ENCODE measurements around the gene KAZALD1.

KAZALD1 gene

DNA sequence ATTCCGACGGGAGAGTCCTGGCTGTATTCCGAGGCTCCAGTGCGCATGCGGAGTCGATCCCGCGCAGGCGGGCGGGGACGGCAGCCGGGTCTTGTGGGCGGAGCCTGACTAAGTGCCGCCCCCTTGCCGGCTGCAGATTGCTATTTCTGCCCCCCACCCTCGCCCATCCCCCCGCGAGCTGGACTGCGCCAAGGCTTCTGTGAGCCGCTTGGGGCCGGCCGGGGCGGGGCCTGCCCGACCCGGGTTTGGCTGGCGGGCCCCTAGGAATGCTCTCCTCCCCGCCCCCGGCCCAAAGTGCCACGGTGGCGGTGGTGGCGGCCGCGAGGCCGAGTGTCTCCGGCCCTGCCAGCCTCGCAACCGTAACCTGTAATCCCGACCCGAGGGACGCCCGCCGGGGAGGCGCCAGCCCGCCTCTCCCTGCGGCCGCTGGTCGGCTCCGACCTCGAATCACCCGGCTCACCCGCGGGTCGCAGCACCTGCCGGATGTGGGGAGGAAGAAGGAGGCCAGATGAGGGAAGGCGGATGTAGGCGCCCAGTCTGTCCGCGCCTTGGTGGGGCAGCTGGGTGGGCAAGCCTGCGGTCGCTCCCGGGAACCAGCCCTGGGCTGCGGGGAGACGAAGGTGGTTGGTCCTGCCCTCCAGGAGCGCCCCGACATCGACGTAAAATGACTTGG lies 702 bp upstream of the KAZALD1 start:
- peak overlapping the region in 1 of 2 experiments; percentile 70 for H3K23ac ChIP-seq (ENCODE audit: low read length in 2 of 2)
- H3K27me3 ChIP-seq (ENCODE audit: control insufficient read depth in 1 of 2, insufficient read depth in 1 of 2, low read length in 2 of 2): peaks cover 0 to 16% of the 10 kb centered on the region in 2 experiments
- peak overlapping the region; percentile 97 for H3K9ac ChIP-seq (ENCODE audit: low read length)
- H3K9me3 ChIP-seq (ENCODE audit: control insufficient read depth, low read length): no peaks in the 10 kb centered on the region
- DNase-seq: peak; percentile 92
- H3K36me3 ChIP-seq (ENCODE audit: control insufficient read depth in 1 of 2, insufficient read depth in 2 of 2, low read depth in 1 of 2, low read length in 2 of 2): no peaks in the 10 kb centered on the region
- peak overlapping the region; percentile 96 for H3K27ac ChIP-seq (ENCODE audit: low read length, poor library complexity, severe bottlenecking)
- peak overlapping the region; percentile 100 for H2BK15ac ChIP-seq (ENCODE audit: low read depth, poor library complexity, severe bottlenecking)
- peak overlapping the region; percentile 98 for H2BK5ac ChIP-seq (ENCODE audit: low read depth, low read length, poor library complexity, severe bottlenecking)
- peak overlapping the region; percentile 97 for H2BK120ac ChIP-seq (ENCODE audit: low read depth, low read length)
- H3K14ac ChIP-seq (ENCODE audit: low read length in 2 of 2): peak overlapping the region in 1 of 2 experiments; percentile 94
- H4K8ac ChIP-seq (ENCODE audit: low read length): peak overlapping the region; percentile 99
- H3K79me1 ChIP-seq (replicated peaks; ENCODE audit: low read length, poor library complexity, severe bottlenecking): peaks cover 6% of the 10 kb centered on the region
- peak overlapping the region; percentile 80 to 90 for H3K4me3 ChIP-seq (ENCODE audit: insufficient read depth in 1 of 2, low read depth in 1 of 2, low read length in 2 of 2)
- peak overlapping the region; percentile 91 to 99 for H3K4ac ChIP-seq (ENCODE audit: low read depth in 1 of 2, low read length in 2 of 2)
- H2BK12ac ChIP-seq (ENCODE audit: low read length in 2 of 2): peak overlapping the region; percentile 29 to 83
- H2AFZ ChIP-seq (ENCODE audit: low read depth, low read length): peak overlapping the region; percentile 49
- peak overlapping the region; percentile 99 for H4K91ac ChIP-seq (ENCODE audit: low read length)
- under 1% methylated on average over 51 of the region's 67 CpGs for WGBS
- H3K4me1 ChIP-seq (ENCODE audit: control insufficient read depth, insufficient read depth, low read depth, low read length): peaks cover 29% of the 10 kb centered on the region
- peak overlapping the region; percentile 60 for H2AK5ac ChIP-seq (ENCODE audit: low read length, severe bottlenecking)
- H3K4me2 ChIP-seq (ENCODE audit: low read length, poor library complexity, severe bottlenecking): peak overlapping the region; percentile 95
- peak overlapping the region; percentile 98 to 99 for H3K18ac ChIP-seq (ENCODE audit: low read depth in 1 of 2, low read length in 2 of 2)

DNA sequence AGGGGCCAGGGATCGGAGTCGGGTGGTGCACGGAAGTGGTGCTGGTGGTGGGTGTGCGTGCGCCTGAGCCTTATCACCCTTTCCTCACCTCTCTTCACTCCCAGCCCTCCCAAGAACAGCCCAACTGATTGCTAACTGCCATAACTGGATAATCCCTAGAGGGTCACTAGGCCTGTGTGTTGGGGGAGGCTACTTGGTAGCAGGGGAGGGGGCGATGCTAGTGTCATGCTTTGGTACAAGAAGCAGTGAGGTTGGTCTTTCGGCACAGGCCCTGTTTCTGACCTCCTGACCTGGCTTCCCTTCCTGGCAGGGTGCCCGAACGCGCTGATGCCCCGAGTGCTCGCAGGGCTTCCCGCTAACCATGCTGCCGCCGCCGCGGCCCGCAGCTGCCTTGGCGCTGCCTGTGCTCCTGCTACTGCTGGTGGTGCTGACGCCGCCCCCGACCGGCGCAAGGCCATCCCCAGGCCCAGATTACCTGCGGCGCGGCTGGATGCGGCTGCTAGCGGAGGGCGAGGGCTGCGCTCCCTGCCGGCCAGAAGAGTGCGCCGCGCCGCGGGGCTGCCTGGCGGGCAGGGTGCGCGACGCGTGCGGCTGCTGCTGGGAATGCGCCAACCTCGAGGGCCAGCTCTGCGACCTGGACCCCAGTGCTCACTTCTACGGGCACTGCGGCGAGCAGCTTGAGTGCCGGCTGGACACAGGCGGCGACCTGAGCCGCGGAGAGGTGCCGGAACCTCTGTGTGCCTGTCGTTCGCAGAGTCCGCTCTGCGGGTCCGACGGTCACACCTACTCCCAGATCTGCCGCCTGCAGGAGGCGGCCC lies 652 bp downstream of the KAZALD1 start:
- peak overlapping the region; percentile 83 for H3K4me2 ChIP-seq (ENCODE audit: low read length, poor library complexity, severe bottlenecking)
- peak overlapping the region; percentile 12 for H2BK120ac ChIP-seq (ENCODE audit: low read depth, low read length)
- H3K36me3 ChIP-seq (ENCODE audit: control insufficient read depth in 1 of 2, insufficient read depth in 2 of 2, low read depth in 1 of 2, low read length in 2 of 2): no peaks in the 10 kb centered on the region
- peak overlapping the region; percentile 16 for H4K91ac ChIP-seq (ENCODE audit: low read length)
- DNase-seq: peak; percentile 62
- peak overlapping the region in 1 of 2 experiments; percentile 92 for H3K14ac ChIP-seq (ENCODE audit: low read length in 2 of 2)
- no peaks in the 10 kb centered on the region for H3K9me3 ChIP-seq (ENCODE audit: control insufficient read depth, low read length)
- H3K4ac ChIP-seq (ENCODE audit: low read depth in 1 of 2, low read length in 2 of 2): peak overlapping the region; percentile 81 to 99
- H3K23ac ChIP-seq (ENCODE audit: low read length in 2 of 2): peak overlapping the region in 1 of 2 experiments; percentile 46
- H2BK12ac ChIP-seq (ENCODE audit: low read length in 2 of 2): peak overlapping the region; percentile 50 to 91
- H4K8ac ChIP-seq (ENCODE audit: low read length): peak overlapping the region; percentile 86
- peaks cover 6% of the 10 kb centered on the region for H3K79me1 ChIP-seq (replicated peaks; ENCODE audit: low read length, poor library complexity, severe bottlenecking)
- peaks cover 37% of the 10 kb centered on the region for H3K4me1 ChIP-seq (ENCODE audit: control insufficient read depth, insufficient read depth, low read depth, low read length)
- H3K27me3 ChIP-seq (ENCODE audit: control insufficient read depth in 1 of 2, insufficient read depth in 1 of 2, low read length in 2 of 2): peaks cover 0 to 16% of the 10 kb centered on the region in 2 experiments
- no peak overlapping the region for H2AK5ac ChIP-seq (ENCODE audit: low read length, severe bottlenecking)
- 4% methylated on average over 47 of the region's 63 CpGs for WGBS
- H3K27ac ChIP-seq (ENCODE audit: low read length, poor library complexity, severe bottlenecking): no peak overlapping the region
- peak overlapping the region; percentile 97 for H3K9ac ChIP-seq (ENCODE audit: low read length)
- H2AFZ ChIP-seq (ENCODE audit: low read depth, low read length): peak overlapping the region; percentile 66
- H3K4me3 ChIP-seq (ENCODE audit: insufficient read depth in 1 of 2, low read depth in 1 of 2, low read length in 2 of 2): peak overlapping the region; percentile 49 to 90
- peak overlapping the region; percentile 86 for H2BK15ac ChIP-seq (ENCODE audit: low read depth, poor library complexity, severe bottlenecking)
- H2BK5ac ChIP-seq (ENCODE audit: low read depth, low read length, poor library complexity, severe bottlenecking): no peak overlapping the region
- peak overlapping the region; percentile 91 to 98 for H3K18ac ChIP-seq (ENCODE audit: low read depth in 1 of 2, low read length in 2 of 2)

GRCh38 chr10:101063050-101063525 lies 1.3 kb downstream of the KAZALD1 start:
- 19% methylated on average over 17 of the region's 19 CpGs for WGBS
- H3K14ac ChIP-seq (ENCODE audit: low read length in 2 of 2): no peak overlapping the region

More at GRCh38 chr10:101063050-101063525, 1.3 kb downstream of the KAZALD1 start:
- Histone ChIP-seq H3K36me3 (ENCODE audit: control insufficient read depth in 1 of 2, insufficient read depth in 2 of 2, low read depth in 1 of 2, low read length in 2 of 2) (no peaks in the 10 kb centered on the region), H2AFZ (ENCODE audit: low read depth, low read length) (peak overlapping the region; percentile 66), H3K18ac (ENCODE audit: low read depth in 1 of 2, low read length in 2 of 2) (peak overlapping the region; percentile 91 to 98), H3K4me1 (ENCODE audit: control insufficient read depth, insufficient read depth, low read depth, low read length) (peaks cover 41% of the 10 kb centered on the region), H3K9ac (ENCODE audit: low read length) (peak overlapping the region; percentile 97), H3K27ac (ENCODE audit: low read length, poor library complexity, severe bottlenecking) (no peak overlapping the region), H3K27me3 (ENCODE audit: control insufficient read depth in 1 of 2, insufficient read depth in 1 of 2, low read length in 2 of 2) (peaks cover 0 to 16% of the 10 kb centered on the region in 2 experiments), H3K23ac (ENCODE audit: low read length in 2 of 2) (no peak overlapping the region), H4K91ac (ENCODE audit: low read length) (no peak overlapping the region), H3K79me1 (replicated peaks; ENCODE audit: low read length, poor library complexity, severe bottlenecking) (peaks cover 6% of the 10 kb centered on the region), H2BK15ac (ENCODE audit: low read depth, poor library complexity, severe bottlenecking) (peak overlapping the region; percentile 86), H2BK5ac (ENCODE audit: low read depth, low read length, poor library complexity, severe bottlenecking) (no peak overlapping the region), H3K4me2 (ENCODE audit: low read length, poor library complexity, severe bottlenecking) (peak overlapping the region; percentile 83), H3K4ac (ENCODE audit: low read depth in 1 of 2, low read length in 2 of 2) (peak overlapping the region in 1 of 2 experiments; percentile 81), H3K4me3 (ENCODE audit: insufficient read depth in 1 of 2, low read depth in 1 of 2, low read length in 2 of 2) (peak overlapping the region in 1 of 2 experiments; percentile 90), H3K9me3 (ENCODE audit: control insufficient read depth, low read length) (no peaks in the 10 kb centered on the region), H4K8ac (ENCODE audit: low read length) (peak overlapping the region; percentile 16), H2BK12ac (ENCODE audit: low read length in 2 of 2) (peak overlapping the region; percentile 49 to 50), H2AK5ac (ENCODE audit: low read length, severe bottlenecking) (no peak overlapping the region), H2BK120ac (ENCODE audit: low read depth, low read length) (peak overlapping the region; percentile 12)
- no peak for DNase-seq

Measured in mesenchymal stem cell (in vitro differentiated cells and primary cell).